ENCODE measurements around the gene SLC25A25.

Gene SLC25A25

GRCh38 chr9:128120061-128120740 is 52.2 kb downstream of the SLC25A25 start:
- Histone ChIP-seq H3K27me3 (ENCODE audit: control insufficient read depth, insufficient read depth, low read length) (no peaks in the 10 kb centered on the region), H3K9me3 (replicated peaks; ENCODE audit: low read length) (no peaks in the 10 kb centered on the region), H3K36me3 (ENCODE audit: insufficient read depth, low read length) (peaks cover 25% of the 10 kb centered on the region), H3K4me3 (ENCODE audit: low read length) (no peak overlapping the region), H3K9ac (ENCODE audit: low read depth, low read length) (no peak overlapping the region), H3K4me2 (ENCODE audit: low read length) (no peak overlapping the region), H3K4me1 (ENCODE audit: control insufficient read depth, insufficient read depth, low read length) (no peaks in the 10 kb centered on the region)

- H3K9ac ChIP-seq (ENCODE audit: low read depth, low read length) = no peak overlapping the region
- H3K4me3 ChIP-seq (ENCODE audit: low read length) = no peak overlapping the region
- no peaks in the 10 kb centered on the region for H3K27me3 ChIP-seq (ENCODE audit: control insufficient read depth, insufficient read depth, low read length)
- H3K36me3 ChIP-seq (ENCODE audit: insufficient read depth, low read length) = peaks cover 25% of the 10 kb centered on the region
- H3K9me3 ChIP-seq (replicated peaks; ENCODE audit: low read length) = no peaks in the 10 kb centered on the region
- no peak overlapping the region for H3K4me2 ChIP-seq (ENCODE audit: low read length)
- peaks cover 5% of the 10 kb centered on the region for H3K4me1 ChIP-seq (ENCODE audit: control insufficient read depth, insufficient read depth, low read length)
These were observed 52.9 kb downstream of the SLC25A25 start for GRCh38 chr9:128120741-128121465.

GRCh38 chr9:128121466-128121810 is 53.4 kb downstream of the SLC25A25 start:
- Histone ChIP-seq H3K9ac (ENCODE audit: low read depth, low read length) (no peak overlapping the region), H3K4me2 (ENCODE audit: low read length) (no peak overlapping the region), H3K4me1 (ENCODE audit: control insufficient read depth, insufficient read depth, low read length) (peaks cover 9% of the 10 kb centered on the region), H3K9me3 (replicated peaks; ENCODE audit: low read length) (no peaks in the 10 kb centered on the region), H3K36me3 (ENCODE audit: insufficient read depth, low read length) (peaks cover 25% of the 10 kb centered on the region), H3K27me3 (ENCODE audit: control insufficient read depth, insufficient read depth, low read length) (no peaks in the 10 kb centered on the region), H3K4me3 (ENCODE audit: low read length) (no peak overlapping the region)

- Histone ChIP-seq H3K4me2 (ENCODE audit: low read length) (no peak overlapping the region), H3K4me1 (ENCODE audit: control insufficient read depth, insufficient read depth, low read length) (peaks cover 9% of the 10 kb centered on the region), H3K27me3 (ENCODE audit: control insufficient read depth, insufficient read depth, low read length) (no peaks in the 10 kb centered on the region), H3K9me3 (replicated peaks; ENCODE audit: low read length) (no peaks in the 10 kb centered on the region), H3K36me3 (ENCODE audit: insufficient read depth, low read length) (peaks cover 25% of the 10 kb centered on the region), H3K9ac (ENCODE audit: low read depth, low read length) (no peak overlapping the region), H3K4me3 (ENCODE audit: low read length) (no peak overlapping the region)
These were observed 54.1 kb downstream of the SLC25A25 start for GRCh38 chr9:128121924-128122808.

GRCh38 chr9:128122809-128123175 is 54.8 kb downstream of the SLC25A25 start:
- Histone ChIP-seq H3K4me1 (ENCODE audit: control insufficient read depth, insufficient read depth, low read length) (peaks cover 9% of the 10 kb centered on the region), H3K4me2 (ENCODE audit: low read length) (no peak overlapping the region), H3K36me3 (ENCODE audit: insufficient read depth, low read length) (peaks cover 25% of the 10 kb centered on the region), H3K4me3 (ENCODE audit: low read length) (no peak overlapping the region), H3K9me3 (replicated peaks; ENCODE audit: low read length) (no peaks in the 10 kb centered on the region), H3K27me3 (ENCODE audit: control insufficient read depth, insufficient read depth, low read length) (no peaks in the 10 kb centered on the region), H3K9ac (ENCODE audit: low read depth, low read length) (no peak overlapping the region)

- Histone ChIP-seq H3K36me3 (ENCODE audit: insufficient read depth, low read length) (peaks cover 25% of the 10 kb centered on the region), H3K4me3 (ENCODE audit: low read length) (no peak overlapping the region)
These were observed 55.5 kb downstream of the SLC25A25 start for GRCh38 chr9:128123451-128124080.

GRCh38 chr9:128124451-128124850 is 56.4 kb downstream of the SLC25A25 start:
- Histone ChIP-seq H3K4me2 (ENCODE audit: low read length) (no peak overlapping the region), H3K9ac (ENCODE audit: low read depth, low read length) (no peak overlapping the region), H3K4me3 (ENCODE audit: low read length) (no peak overlapping the region), H3K36me3 (ENCODE audit: insufficient read depth, low read length) (peaks cover 25% of the 10 kb centered on the region), H3K27me3 (ENCODE audit: control insufficient read depth, insufficient read depth, low read length) (no peaks in the 10 kb centered on the region), H3K9me3 (replicated peaks; ENCODE audit: low read length) (no peaks in the 10 kb centered on the region), H3K4me1 (ENCODE audit: control insufficient read depth, insufficient read depth, low read length) (peaks cover 15% of the 10 kb centered on the region)

More at GRCh38 chr9:128123451-128124080, 55.5 kb downstream of the SLC25A25 start:
- Histone ChIP-seq H3K9me3 (replicated peaks; ENCODE audit: low read length) (no peaks in the 10 kb centered on the region), H3K4me2 (ENCODE audit: low read length) (no peak overlapping the region), H3K9ac (ENCODE audit: low read depth, low read length) (no peak overlapping the region), H3K27me3 (ENCODE audit: control insufficient read depth, insufficient read depth, low read length) (no peaks in the 10 kb centered on the region), H3K4me1 (ENCODE audit: control insufficient read depth, insufficient read depth, low read length) (peaks cover 9% of the 10 kb centered on the region)

GRCh38 chr9:128124873-128125579 is 57.0 kb downstream of the SLC25A25 start:
- peak overlapping the region; percentile 97 for H3K4me2 ChIP-seq (ENCODE audit: low read length)
- H3K9me3 ChIP-seq (replicated peaks; ENCODE audit: low read length) = no peaks in the 10 kb centered on the region
- H3K4me3 ChIP-seq (ENCODE audit: low read length) = no peak overlapping the region
- H3K4me1 ChIP-seq (ENCODE audit: control insufficient read depth, insufficient read depth, low read length) = peaks cover 15% of the 10 kb centered on the region
- no peak overlapping the region for H3K9ac ChIP-seq (ENCODE audit: low read depth, low read length)
- peaks cover 25% of the 10 kb centered on the region for H3K36me3 ChIP-seq (ENCODE audit: insufficient read depth, low read length)
- no peaks in the 10 kb centered on the region for H3K27me3 ChIP-seq (ENCODE audit: control insufficient read depth, insufficient read depth, low read length)

- Histone ChIP-seq H3K4me3 (ENCODE audit: low read length) (peak overlapping the region; percentile 40), H3K36me3 (ENCODE audit: insufficient read depth, low read length) (peaks cover 25% of the 10 kb centered on the region), H3K4me1 (ENCODE audit: control insufficient read depth, insufficient read depth, low read length) (peaks cover 15% of the 10 kb centered on the region), H3K9ac (ENCODE audit: low read depth, low read length) (no peak overlapping the region), H3K4me2 (ENCODE audit: low read length) (peak overlapping the region; percentile 97), H3K27me3 (ENCODE audit: control insufficient read depth, insufficient read depth, low read length) (no peaks in the 10 kb centered on the region), H3K9me3 (replicated peaks; ENCODE audit: low read length) (no peaks in the 10 kb centered on the region)
These were observed 57.7 kb downstream of the SLC25A25 start for GRCh38 chr9:128125580-128126354.

GRCh38 chr9:128127568-128127989 is 59.5 kb downstream of the SLC25A25 start, which contains the start of gene PTGES2:
TSS of gene PTGES2 (minus strand) at chr9:128127729. CDS start at chr9:128127717, 12 bp downstream.
- H3K9ac ChIP-seq (ENCODE audit: low read depth, low read length) = peak within 1 kb of the TSS; percentile 96

More at GRCh38 chr9:128127568-128127989, 59.5 kb downstream of the SLC25A25 start, which contains the start of gene PTGES2:
- Histone ChIP-seq H3K9me3 (replicated peaks; ENCODE audit: low read length) (no peaks in the 10 kb centered on the region), H3K36me3 (ENCODE audit: insufficient read depth, low read length) (peaks cover 13% of the 10 kb centered on the region), H3K4me2 (ENCODE audit: low read length) (peak within 1 kb of the TSS; percentile 97), H3K4me1 (ENCODE audit: control insufficient read depth, insufficient read depth, low read length) (peaks cover 15% of the 10 kb centered on the region), H3K4me3 (ENCODE audit: low read length) (peak within 1 kb of the TSS; percentile 95), H3K27me3 (ENCODE audit: control insufficient read depth, insufficient read depth, low read length) (peaks cover 15% of the 10 kb centered on the region)
